ENCODE data around the gene PRDX2.

- TF ChIP-seq CTCF (conservative IDR thresholded peaks at IDR 0.05; ENCODE audit: low read length), result no peak
- TF ChIP-seq EZH2phosphoT487 (IDR thresholded peaks at IDR 0.05; ENCODE audit: borderline replicate concordance, low read depth, low read length), result no peak
These were observed 17.7 kb downstream of the PRDX2 start for GRCh38 chr19:12783849-12784393.
